Activated CD8-positive, alpha-beta memory T cell treated with anti-CD3 and anti-CD28 coated beads for 24 hours (primary cell): ENCODE data around the gene ATMIN.

ENCODE experiments used
- DNase-seq: peaks from one replicate; pipeline ENCODE4 v3.0.0-alpha.2; 2020

Gene ATMIN

GRCh38 chr16:81006813-81007695 is 28.6 kb upstream of the ATMIN start, which contains the start of the genes CENPN and CMC2:
Gene CENPN, plus strand, starts transcription at chr16:81007214. Its CDS starts 4,726 bp downstream, at chr16:81011940.
Gene CMC2, minus strand, starts transcription at chr16:81006885. Its CDS starts 9,491 bp downstream, at chr16:80997394.
- DNase-seq = peak; percentile 99

GRCh38 chr16:81008505-81008789 is 27.2 kb upstream of the ATMIN start:
- DNase-seq = no peak

GRCh38 chr16:81012974-81013373 is 22.7 kb upstream of the ATMIN start:
- no peak for DNase-seq

GRCh38 chr16:81014672-81015071 is 21.0 kb upstream of the ATMIN start:
- DNase-seq = no peak

DNA sequence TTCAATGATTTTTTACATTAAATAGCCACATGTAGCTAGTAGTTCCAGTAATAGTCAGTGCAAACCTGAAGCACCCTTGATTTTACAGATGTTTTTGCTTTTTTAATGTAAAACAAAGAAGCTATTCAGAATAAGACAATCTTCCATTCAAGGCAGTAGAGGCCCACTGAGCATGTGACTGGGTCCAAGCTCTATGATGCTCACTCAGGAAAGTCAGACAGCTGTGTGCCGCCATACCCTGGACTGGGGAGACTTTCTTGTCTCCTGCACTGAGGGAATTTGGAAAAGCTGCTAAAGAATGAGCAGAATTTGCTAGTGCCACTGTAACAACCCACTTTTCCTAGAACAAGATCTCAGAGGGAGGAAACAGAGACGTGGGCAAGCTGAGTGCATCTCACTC is 17.1 kb upstream of the ATMIN start:
- DNase-seq = no peak

- no peak for DNase-seq
Measured at GRCh38 chr16:81026429-81026828, 9.2 kb upstream of the ATMIN start.

- no peak for DNase-seq
Measured at GRCh38 chr16:81029930-81030604, 5.6 kb upstream of the ATMIN start.

DNA sequence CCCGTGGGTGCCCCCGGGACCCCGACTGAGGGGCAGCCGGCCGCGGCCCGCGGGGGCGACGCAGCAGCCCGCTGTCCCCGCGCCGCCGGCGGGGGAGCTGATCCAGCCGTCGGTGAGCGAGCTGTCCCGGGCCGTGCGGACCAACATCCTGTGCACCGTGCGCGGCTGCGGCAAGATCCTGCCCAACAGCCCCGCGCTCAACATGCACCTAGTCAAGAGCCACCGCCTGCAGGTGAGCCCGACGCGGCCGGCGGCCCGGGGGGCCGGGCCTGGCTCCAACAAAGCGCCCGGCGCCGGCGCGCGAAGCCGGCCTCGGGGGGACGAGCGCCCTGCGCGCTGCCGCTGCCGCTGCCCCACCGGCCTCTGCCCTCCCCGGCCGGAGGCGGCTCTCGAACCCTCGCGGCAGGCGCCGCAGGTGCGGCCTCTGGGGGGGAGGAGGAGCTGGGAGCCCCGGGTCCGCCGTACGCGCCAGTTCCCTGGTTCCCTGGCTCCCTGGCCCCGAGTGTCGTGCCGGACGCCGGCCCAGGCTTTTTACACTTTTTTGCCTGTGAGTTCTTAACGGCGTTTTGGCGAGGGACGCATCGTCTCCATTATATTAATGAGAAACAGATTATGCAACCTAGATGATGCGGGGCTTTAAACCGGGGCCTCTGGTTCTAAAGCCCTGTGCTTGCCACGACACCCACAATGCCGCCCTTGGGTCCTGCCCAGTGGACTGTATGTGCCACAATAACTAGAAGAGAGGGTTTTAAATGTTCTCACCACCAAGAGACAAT is 521 bp downstream of the ATMIN start:
- peak; percentile 82 for DNase-seq

DNA sequence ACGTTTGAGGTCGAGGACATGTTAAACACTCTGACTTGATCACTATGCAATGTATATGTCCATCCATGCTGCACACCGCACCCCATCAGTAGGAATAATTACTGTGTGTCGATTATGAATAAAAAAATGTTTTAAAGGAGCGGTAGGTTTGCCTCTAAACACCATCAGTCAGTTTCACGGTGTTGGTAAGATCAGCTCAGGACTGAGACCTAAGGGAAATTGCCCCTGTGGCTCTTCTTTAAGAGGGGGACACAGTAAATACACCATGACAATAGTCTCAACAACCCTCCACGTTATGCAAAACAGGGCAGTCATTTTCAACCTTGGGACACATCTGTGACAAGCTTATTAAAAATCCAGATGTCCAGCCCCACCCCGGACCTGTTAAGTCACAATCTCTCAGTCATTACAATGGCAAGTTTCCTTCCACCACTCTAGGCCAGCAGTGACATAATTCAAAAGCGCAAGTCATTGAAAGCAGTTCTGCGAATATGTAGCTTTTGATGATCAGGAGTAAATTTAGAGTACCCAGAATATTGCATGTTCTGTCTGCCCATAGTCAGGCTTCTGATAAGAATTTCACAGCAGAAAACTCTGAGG is 1.2 kb downstream of the ATMIN start:
- no peak for DNase-seq

DNA sequence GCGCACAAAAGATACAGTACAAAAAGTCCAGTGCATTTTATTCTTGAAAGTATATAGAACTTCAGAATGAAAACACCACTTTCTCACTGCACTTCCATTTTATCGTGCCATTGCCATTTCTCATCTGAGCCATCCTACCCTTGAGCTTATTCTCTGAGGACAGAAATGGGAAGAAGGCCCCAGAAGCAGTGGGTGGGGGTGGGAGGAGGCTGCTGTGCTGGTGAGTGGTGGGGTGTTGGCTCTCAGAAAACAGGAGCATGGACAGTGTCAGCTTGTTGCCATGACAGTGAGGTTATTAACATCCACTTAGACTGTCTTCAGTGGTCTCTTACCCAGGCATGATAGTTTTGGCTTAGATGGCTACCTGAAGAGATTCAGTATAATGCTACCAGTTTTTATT is 4.5 kb downstream of the ATMIN start:
- no peak for DNase-seq

DNA sequence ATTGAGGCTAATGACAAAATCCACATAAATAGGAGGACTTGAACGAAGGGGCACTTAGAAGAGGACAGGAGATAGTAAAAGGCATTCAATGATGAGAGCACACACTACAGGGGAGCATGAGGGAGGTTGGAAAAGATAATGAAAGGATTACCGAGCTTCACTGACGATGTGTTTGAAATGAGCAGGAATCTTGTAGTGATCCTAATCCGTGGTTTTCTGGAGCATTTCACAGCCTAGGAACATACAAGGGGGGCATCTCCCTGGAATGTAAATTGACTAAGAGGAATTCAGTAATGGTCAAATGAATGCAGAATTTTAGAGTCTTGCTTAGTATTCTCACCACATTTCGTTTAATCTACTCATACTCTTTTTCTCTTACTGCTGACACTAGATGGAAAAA is 5.2 kb downstream of the ATMIN start:
- no peak for DNase-seq

DNA sequence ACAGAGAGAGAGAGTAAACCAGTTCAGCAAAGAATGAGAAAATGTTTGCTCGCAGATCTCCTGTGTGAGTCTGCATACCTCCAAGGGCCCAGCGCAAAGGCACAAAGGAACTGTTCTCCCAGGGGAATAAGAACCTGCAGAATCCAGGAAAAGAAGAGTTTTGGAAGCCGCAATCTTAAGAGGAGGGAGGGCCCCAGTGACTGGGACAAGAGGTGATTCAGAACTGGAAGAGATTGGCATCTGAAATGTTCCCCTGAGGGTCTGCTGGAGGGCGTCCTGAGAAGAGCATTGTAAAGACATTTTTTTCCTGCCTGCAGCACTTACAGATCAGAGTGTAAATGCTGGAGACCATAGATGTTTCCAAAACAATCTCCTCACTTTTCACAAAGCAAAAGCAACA is 6.1 kb downstream of the ATMIN start:
- no peak for DNase-seq

DNA sequence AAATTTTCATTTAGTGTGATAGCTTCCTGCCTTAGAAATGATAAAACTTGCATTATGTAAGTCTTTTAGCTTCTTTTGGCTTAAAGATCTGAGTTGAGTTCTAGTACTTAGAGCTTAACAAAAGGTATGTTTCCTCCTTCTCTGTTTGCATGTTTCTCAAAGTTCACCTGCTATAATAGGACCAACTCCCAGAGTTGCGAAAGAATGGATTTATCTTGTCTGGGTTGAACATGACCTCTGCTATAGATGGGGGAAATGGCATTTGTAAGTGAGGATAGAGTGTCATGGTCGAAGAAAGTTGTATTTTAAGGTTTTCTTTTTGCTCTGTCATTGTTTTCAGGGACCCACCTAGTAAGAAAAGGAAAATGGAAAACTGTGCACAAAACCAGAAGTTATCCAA is 7.2 kb downstream of the ATMIN start:
- DNase-seq = no peak

DNA sequence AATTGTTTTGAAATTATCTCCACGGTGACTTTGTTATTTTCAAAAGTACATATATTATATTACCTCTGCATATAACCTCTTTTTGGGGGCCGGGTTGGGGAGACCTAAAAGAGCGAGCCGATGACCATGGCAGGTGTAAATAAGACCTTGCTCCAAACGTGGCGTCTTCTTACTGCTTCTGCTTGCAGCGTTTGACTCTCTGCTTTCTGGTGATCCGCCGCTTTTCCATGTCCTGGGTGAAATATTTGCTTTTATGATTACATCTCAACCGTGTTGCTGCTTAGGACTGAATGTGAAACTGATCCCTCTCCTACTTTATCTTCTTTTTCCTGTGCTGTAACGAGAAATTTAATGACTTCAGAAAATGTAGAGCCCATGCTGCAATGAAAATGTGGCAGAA is 18.1 kb downstream of the ATMIN start:
- no peak for DNase-seq

DNA sequence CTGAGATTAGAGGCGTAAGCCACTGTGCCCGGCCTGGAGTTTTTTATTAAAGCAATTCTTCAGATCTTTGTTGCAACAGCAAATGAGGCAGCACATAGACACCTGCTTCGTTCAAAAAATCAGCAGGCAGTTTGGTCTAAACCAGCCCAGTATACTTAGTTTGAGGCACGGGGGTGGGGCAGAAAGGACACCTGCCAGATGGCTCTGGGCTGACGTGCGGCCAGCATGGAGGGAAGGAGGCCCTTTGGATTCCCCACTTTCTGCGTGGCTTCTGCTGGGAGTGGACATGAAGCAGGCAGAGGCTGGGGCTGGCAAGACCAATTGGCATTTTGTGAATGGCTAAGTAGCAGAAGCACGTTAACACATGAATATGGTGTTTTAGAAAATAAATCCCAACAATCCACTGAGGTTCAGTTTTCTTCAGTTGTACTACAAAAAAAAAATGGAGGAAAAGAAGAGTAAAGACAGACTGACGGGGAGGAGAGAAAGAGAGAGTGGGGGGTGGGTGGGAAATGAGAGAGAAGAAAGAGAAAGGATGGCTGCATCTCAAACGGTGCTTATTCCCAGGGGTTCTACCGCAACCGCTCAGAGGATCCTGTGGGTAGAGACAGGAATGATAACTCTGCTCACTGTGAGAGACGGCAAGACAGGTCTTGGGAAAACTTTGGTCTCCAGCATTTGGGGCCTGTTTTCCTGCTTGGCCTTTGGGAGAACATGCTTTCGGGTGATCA is 25.1 kb downstream of the ATMIN start:
- DNase-seq = no peak

- DNase-seq = no peak
Measured at GRCh38 chr16:81061307-81061640, 25.6 kb downstream of the ATMIN start.

DNA sequence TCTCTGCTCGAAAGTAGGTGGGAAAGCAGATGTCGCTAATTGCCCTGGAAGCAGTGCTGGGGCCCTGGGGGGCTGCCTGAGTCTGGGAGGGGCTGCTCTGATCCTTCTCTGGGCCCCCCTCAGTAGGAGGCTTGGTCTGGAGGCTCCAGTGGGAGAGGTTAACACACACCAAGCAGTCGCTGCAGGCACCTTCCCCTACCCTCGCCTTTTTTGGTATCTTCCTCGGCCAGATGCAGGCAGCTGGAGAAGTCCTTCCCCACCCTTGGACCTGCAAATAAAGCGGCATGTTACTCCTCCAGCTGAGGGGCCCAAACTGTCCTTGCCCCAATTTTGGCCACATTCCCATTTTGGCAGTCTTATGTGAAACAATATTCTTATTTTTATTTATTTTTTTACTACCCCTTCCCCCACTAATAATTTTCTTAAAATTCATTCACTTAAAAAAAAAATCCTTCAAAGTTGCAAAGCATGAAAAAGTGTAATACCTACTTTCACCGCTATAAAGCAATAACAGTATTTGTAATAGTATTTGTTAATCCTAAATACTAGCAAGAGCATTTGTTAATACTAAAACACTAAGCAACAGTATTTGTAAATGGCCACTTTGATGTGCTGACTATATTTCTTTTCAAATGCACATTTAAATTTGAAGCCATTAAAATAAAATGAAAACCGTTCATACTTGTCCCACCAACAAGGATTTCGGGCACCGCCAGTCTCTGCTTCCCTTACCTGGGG is 26.4 kb downstream of the ATMIN start:
- no peak for DNase-seq

DNA sequence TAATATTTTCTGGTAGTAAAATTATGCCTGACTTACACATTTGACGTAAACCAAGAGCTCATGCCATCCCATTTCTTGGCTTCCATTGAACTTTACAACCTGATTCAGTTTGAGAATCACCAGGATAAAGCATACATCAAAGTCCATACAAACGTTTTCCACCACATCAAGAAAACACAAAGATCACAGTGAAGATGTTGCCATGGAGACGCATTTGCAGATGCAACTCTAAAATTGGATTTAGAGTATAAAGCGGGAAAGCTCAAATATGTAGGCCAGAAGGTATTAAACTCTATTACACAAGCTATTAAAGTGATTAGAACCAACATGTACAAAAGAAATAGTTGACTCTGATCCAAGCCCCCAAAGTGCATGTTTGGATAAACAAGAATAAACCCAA is 31.0 kb downstream of the ATMIN start:
- no peak for DNase-seq

GRCh38 chr16:81067166-81067565 is 31.5 kb downstream of the ATMIN start:
- DNase-seq = no peak

DNA sequence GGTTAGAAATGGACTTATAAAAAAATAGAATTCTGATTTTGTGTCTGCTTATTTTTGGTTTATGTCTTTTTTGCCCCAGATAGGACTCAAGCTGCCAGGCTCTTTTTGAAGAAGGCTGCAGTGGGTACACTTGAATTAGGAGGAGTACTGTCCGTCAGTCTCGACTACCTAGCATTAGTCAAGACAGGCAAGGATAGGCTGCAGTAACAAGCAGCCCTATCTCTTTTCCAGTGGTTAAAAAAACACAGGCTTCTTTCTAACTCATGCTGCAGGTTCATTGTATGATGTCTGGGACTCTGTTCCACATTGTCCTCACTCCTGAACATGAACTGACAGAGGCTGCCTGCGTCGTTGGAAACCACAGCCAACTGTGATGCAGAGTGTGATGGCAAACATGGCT is 33.4 kb downstream of the ATMIN start:
- DNase-seq = no peak

- no peak for DNase-seq
Measured at GRCh38 chr16:81070979-81071378, 35.3 kb downstream of the ATMIN start.

DNA sequence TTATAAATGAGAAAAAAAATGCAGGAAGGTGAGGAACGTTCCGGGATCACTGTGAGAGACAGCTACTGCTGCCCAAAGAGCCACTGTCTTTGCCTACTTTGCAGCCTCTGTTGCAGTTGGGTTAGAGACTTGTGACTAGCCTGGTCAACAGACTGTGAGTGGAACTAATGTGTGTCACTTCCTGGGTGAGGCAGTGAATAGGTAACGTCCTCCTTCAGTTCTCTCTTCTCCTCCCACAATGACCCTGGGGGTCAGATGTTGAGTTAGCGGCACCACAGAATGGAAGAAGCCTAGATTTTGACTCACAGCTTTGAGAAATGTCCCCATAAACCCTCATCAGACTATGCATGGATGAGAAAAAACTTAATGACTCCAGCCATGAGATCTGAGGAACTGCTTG is 36.2 kb downstream of the ATMIN start:
- DNase-seq = no peak
